ENCODE results near the gene CCDC146. TPM values are rescaled to one million over a fixed set of nuclear protein-coding genes. Genes with fewer than 3 reads are reported as not detected.
"Not testable (repeated sequence)": the region's sequence is repeated elsewhere in the genome, so short reads cannot be mapped to it uniquely, and the experiment has no call there.

Gene CCDC146, protein sequence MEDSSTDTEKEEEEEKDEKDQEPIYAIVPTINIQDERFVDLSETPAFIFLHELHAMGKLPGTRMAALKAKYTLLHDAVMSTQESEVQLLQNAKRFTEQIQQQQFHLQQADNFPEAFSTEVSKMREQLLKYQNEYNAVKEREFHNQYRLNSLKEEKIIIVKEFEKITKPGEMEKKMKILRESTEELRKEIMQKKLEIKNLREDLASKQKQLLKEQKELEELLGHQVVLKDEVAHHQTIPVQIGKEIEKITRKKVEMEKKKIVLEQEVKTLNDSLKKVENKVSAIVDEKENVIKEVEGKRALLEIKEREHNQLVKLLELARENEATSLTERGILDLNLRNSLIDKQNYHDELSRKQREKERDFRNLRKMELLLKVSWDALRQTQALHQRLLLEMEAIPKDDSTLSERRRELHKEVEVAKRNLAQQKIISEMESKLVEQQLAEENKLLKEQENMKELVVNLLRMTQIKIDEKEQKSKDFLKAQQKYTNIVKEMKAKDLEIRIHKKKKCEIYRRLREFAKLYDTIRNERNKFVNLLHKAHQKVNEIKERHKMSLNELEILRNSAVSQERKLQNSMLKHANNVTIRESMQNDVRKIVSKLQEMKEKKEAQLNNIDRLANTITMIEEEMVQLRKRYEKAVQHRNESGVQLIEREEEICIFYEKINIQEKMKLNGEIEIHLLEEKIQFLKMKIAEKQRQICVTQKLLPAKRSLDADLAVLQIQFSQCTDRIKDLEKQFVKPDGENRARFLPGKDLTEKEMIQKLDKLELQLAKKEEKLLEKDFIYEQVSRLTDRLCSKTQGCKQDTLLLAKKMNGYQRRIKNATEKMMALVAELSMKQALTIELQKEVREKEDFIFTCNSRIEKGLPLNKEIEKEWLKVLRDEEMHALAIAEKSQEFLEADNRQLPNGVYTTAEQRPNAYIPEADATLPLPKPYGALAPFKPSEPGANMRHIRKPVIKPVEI
- 1.8 TPM in 2 replicates for polyA plus RNA-seq (2014; cell fraction: cytosol; rRNA removed)
- polyA plus RNA-seq (2014; cell fraction: nucleus; rRNA removed): 4.1 and 8.5 TPM in 2 replicates

DNA sequence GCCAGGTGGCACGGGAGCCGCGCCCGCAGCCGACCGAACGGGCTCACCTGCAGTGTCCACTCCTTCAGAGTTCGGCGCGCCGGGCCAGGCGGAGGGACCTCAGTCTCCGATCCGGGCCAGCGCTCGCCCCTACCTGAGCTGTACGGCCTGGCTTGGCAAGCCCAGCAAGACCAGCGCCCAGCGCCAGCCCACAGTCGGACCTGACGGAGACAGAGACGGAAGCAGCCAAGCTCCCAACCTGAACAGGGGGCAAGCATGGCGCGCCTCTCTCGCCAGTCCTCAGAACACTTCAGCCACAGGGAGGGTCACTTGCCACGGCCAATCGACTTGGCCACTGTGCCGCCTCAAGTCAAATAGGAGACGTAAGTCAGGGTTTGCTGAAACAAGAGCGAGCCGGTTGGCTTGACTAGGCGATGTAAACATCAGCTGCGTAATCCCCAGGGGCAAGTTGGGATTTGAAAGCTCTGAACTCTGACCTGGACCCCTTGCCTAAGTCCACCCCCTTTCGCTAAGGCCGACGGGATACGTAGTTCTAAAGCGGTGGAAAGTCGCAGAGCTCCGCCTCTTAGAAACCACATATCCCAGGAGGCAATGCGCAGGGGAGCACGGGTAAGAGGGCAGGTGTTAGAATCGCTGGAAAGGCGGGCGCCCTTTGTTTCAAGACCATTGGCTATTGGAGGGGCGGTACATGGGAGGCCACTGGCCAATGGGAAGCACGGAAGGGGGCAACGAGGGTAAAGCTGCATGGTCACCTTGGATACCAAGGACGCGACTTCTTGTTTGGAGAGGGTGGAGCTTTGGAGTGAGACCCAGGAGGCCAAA is at the start of gene CCDC146:
Gene CCDC146, plus strand, starts transcription at position 756 of the 822 bp plus-strand sequence. CDS start 45,054 bp downstream, outside the sequence.
- DNase-seq (ENCODE audit: low spot score): peak; percentile 100

DNA sequence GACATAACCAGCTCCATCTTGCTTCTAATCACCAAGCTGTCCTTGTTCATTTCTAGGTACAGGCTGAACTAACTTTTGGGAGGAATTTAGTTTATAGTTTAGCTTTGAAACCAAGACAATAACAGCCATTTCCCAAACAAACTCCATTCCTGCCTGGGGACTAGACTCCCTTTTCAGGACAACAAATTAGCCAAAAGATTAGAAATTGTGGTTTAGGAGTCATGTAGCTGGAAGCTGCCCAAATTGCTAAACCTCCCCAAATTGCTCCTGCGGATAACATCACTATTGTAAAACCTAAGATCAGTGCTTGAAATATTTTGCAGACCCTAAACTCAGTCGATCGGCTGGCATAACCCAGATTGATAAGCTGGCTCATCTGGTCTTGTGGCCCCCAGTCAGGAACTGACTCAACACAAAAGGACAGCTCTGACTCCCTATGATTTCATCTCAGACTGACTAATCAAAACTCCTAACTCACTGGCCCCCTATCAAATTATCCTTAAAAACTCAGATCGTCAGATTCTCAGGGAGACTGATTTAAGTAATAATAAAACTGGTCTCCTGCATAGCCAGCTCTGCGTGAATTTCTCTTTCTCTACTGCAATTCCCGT is 47.5 kb upstream of the CCDC146 start:
- not testable (repeated sequence) for DNase-seq (ENCODE audit: low spot score)

DNA sequence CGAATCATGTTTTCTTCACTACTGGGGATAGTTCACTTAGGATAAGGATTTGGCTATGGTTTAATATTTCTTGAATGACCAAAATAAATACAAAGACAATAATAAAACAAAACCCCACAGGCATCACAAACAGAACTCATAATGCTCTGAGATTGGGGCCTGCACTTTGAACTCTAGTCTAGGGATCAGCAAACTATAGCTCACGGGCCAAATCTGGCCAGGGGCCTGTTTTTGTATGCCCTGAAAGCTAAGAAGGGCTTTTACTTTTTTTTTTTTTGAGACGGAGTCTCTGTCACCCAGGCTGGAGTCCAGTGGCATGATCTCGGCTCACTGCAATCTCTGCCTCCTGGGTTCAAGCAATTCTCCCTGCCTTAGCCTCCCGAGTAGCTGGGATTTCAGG is 45.4 kb upstream of the CCDC146 start:
- not testable (repeated sequence) for DNase-seq (ENCODE audit: low spot score)

DNA sequence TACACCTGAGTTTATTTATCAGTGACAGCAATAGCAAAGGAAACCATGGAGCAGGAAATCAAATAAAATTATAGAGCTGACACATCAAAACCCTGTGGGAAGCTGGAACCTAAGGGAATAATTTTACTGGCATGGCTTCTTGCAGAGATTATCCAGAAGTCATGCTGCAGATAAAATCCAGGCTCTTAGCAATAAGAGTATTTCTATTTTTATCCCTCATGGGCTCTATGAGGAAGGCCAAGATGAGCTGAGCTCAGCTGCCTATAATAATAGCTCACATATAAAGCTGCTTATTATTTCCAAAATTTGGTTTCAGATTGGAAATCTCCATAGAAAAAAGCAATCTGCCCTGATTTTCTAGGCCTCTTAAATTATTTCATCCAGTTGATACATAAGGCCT is 43.3 kb upstream of the CCDC146 start:
- DNase-seq (ENCODE audit: low spot score): not testable (repeated sequence)

DNA sequence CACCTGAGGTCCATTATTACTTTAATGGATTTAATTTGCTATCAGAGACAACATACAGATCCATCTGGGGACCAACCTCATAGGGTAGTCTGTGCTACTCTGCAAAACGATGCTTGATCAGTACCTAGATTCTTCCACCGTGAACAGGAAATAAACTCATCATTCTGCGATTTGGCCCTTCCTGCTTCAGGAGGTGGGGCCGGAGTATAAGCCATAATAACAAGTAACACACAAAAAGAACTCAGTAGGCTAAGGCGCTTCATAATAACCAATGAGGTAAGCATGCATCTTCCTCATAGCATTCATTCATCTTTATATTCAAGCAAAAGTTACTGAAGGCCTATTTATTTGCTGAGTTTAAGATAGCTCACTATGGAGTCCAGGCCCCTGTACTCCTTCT is 42.8 kb upstream of the CCDC146 start:
- DNase-seq (ENCODE audit: low spot score): not testable (repeated sequence)

DNA sequence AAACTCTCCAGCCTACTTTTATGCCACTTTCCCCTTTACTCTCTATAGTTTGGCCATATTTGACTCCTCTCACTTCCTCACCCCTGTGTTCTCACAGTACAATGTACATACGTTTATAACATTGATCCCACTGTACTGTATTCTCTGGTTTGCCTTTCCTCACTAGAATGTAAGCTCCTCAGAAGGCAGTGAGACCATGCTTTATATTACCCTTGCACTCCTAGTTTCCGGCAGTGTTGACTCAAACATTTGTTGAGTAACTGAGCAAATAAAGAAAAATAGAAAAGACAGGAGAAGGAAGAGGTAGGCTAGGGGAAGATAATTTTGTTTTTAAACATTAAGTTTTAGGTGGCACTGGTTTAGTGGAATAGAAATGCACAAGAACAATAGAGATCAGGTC is 42.2 kb upstream of the CCDC146 start:
- not testable (repeated sequence) for DNase-seq (ENCODE audit: low spot score)

DNA sequence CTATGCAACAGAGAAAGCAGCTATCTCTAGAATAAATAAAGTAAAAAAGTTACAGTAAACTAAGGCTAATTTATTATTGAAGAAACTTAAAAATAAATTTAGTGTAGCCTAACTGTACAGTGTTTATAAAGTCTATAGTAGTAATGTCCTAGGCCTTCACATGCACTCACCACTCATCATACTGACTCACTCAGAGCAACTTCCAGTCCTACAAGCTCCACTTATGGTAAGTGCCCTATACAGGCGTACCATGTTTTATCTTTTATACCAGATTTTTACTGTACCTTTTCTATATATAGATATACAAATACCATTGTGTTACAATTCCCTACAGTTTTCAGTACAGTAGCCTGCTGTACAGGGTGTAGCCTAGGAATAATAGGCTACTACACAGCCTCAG is 40.2 kb upstream of the CCDC146 start:
- not testable (repeated sequence) for DNase-seq (ENCODE audit: low spot score)

DNA sequence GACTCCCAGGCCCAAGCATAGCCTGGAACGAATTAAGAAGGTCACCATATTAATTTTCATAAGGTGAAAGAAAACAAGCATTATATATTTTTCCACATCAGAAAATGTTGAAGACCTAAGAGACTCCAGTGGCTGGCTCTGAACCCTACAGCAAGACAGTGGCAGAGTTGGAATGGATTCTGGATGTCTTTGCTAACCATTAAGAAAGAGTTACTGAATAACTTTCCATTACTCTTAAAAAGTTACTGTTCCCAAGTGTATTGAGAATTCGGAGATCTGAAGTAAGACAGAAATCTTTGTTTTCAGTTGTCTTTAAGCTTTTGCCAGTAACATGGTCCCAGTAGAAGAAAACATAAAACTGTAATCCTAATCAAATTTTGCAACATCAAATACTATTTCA is 30.1 kb upstream of the CCDC146 start:
- not testable (repeated sequence) for DNase-seq (ENCODE audit: low spot score)

DNA sequence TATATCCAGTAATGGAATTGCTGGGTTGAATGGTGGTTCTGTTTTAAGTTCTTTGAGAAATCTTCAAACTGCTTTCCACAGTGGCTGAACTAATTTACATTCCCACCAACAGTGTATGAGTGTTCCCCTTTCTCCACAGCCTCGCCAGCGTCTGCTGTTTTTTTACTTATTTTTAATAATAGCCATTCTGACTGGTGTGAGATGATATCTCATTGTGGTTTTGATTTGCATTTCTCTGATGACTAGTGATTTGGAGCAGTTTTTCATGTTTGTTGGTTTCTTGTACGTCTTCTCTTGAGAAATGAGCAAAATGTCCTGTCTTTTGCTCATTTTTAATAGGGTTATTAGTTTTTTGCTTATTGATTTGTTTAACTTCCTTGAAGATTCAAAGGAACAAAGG is 21.9 kb upstream of the CCDC146 start:
- not testable (repeated sequence) for DNase-seq (ENCODE audit: low spot score)

DNA sequence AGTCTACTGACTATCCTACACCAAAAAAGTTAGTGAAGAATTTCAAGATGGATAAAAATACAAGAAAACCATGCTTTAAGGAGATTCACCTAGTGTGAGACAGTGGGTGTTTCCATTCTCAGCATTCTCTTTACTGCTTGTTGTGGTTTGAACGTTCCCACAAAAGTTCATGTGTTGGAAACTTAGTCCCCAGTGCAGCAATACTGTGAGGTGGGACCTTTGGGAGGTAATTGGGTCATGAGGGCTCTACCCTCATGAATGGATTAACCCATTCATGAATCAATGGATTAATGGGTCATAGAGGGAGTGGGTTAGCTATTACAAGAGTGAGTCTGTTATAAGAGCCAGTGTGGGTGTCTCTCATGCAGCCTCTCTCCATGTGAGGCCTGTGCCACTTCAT is 21.2 kb upstream of the CCDC146 start:
- not testable (repeated sequence) for DNase-seq (ENCODE audit: low spot score)

DNA sequence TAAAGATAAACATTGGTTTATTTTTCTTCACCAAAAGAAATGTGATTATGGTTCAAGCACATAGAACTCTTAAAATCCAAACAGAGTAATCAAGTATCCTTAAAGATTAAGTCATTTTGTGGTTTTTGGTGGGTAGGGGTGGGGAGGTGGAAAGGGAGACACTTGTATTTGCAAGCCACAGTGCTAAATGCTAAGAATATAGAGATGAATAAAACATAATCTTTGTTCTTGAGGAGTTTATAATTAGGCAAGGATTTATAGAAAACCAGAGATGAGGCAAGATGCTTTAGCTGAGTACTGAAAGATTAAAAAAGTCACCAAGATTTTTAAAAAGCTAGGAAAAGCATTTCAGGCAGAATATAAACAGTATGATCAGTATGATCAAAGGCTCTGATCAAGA is 19.7 kb upstream of the CCDC146 start:
- not testable (repeated sequence) for DNase-seq (ENCODE audit: low spot score)

DNA sequence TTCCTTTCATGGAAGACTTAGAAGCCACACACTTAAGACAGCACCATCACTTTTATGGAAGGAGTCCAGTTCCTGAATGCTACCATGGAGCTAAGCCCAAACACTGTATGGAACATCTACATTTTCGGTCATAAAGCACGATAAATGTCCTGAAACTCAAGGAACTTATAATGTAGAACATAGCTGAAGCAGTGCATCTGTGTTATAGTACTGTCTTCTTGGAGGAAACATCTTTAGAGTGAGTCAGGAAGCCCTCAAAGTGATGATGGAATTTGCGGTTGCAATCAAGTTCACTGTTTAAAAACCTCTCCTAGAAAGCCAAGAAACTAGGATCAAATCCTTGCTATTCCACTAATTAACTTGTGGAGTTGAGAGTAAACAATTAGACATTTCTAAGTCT is 16.5 kb upstream of the CCDC146 start:
- not testable (repeated sequence) for DNase-seq (ENCODE audit: low spot score)

DNA sequence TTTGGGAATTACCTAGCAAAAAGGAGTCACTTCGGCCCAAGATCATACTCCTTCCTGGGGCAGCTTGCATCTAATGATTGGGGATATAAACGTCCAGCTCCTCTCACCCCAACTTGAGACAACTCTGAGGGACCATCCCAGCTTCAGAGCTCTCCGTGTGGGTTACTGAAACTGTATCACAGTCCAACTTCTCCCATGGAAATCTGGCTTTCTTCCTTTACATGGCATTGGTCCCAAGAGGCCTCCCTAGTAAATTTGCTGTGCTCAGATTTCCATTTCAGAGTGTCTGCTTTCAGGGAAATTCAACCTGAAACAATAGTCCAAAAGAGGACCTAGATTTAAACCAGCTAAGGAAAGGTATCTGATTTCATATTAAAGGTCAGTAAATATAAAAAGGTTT is 14.8 kb upstream of the CCDC146 start:
- DNase-seq (ENCODE audit: low spot score): not testable (repeated sequence)

DNA sequence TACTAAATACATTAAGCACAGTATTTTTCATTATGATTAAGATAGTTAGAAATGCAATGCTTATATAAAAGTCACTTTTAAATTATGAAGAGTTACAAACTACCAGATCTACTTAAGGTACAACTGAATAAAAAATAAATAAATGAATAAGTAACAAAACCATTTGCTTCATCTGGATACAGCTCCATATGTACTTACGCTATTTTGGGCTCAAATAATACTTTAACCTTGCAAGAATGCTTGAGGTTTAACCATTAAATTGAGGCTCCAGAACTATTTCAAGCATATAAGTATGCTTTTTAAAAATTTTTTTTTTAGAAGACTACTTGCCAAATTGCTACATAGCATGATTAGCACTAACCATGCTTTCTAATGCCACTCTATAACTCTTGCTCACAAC is 14.1 kb upstream of the CCDC146 start:
- not testable (repeated sequence) for DNase-seq (ENCODE audit: low spot score)

DNA sequence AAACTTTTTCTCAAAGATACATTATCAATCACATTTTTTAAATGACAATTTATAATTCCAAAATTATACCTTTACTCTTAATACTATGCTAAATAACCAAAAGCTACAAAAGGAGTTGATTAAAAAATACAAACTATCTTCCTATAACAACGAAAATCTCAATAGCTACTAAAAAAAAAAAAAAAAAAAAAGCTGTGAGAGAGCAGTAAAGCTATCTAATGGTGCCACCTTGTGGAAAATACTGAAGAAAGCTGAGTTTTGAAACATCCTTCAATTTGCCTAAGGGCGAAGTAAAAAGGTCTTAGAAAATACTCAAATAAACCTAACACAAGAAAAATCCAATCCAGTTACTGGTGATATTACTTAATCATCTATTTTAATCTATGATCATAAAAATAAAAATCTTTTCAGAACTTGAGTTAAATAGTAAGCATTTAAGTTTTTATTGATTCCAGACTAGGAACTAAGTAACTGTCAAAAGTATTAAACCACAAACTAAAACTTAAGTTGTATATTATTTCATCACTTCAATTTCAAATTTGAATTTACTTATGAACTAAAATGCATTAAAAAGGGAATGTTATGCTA is 9.6 kb upstream of the CCDC146 start:
- DNase-seq (ENCODE audit: low spot score): not testable (repeated sequence)

DNA sequence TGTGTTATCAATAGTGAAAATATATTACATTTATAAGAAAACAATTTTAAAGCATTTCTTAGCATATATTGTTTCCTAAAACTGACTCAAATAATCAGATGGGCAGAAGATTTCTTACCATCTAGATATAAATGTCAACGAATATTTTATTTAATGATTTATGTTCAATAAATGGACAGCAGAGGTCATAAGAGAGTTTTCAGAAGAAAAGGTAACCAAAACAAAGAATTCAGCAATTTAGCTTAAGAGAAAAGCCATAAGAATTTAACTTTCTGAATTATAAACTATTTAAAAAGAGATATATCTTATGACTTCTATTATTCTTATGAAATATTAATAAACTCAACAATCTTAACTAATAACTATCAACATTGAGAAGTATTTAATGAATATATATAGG is 3.1 kb downstream of the CCDC146 start:
- DNase-seq (ENCODE audit: low spot score): not testable (repeated sequence)

DNA sequence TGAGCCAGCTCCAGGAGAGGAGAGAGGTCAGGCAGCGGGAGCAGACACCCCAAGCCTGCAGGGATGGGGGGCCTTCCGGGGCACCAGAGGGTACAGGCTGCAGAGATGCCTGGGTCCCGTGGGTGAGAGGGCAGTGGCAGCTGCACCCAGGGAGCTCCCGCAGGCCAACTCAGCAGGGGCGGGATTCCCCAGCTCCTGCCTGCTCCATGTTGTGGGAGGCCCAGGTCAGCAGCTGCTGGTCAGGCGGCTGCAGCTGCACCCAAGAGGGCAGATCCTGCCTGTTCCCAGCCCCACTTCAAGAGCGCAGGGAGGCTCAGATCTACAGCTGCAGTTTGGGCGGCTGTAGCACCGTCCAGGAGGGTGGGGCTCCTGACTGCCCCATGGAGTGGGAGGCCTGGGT is 4.6 kb downstream of the CCDC146 start:
- peak; percentile 15 for DNase-seq (ENCODE audit: low spot score)

DNA sequence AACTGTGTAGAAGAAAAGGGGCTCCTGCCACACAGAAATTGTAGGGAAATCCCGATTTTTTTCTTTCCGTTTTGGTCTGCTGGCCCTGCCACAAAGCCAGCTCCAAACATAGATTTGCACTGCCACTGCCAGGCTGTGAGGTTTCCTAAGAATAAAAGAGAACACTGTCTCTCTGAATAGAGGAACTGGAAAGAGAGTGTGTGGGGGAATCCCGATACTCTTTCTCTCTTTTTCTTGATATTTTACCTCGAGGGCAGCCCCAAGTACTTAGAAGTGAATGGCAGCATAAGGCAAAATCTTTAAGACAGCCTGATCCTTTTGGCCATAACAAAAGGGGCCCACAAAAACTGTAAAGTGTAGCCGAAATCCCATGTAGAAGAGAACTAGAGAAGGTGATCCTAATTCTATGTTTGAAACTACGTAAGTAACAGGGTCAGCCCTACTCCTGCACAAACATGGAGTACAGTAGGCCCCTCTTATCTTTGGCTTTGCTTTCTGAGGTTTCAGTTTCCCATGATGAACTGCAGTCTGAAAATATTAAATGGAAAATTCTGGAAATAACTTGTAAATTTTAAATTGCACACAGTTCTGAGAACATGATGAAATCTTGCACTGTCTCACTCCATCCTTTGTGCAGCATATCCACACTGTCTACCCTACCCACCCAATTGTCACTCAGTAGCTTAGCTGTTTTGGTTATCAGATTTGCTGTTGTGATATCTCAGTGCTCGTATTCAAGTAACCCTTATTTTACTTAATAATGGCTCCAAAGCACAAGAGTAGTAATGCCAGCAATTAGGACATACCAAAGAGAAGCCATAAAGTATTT is 6.4 kb downstream of the CCDC146 start:
- DNase-seq (ENCODE audit: low spot score): not testable (repeated sequence)

DNA sequence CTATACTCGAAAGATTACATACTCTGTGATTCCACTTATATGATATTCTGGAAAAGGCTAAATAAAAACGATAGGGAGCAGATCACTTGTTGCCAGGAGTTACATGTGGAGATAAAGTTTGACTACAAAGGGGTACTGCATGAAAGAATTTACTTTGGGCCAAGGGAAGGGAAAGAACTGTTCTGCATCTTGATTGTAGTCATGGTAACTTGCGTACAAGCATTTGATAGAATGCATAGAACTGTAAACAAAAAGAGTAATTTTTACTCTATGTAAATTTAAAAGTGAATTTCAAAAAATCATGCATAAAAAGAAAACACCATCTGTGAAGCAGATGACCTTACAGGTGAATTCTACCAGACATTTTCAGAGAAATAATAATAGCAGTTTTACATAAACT is 9.4 kb downstream of the CCDC146 start:
- not testable (repeated sequence) for DNase-seq (ENCODE audit: low spot score)

Data from SK-N-DZ (cell line).